ENCODE results near the gene GRHL1. TPM values are rescaled to one million over a fixed set of nuclear protein-coding genes. Genes with fewer than 3 reads are reported as not detected.

The GRHL1 gene
- total RNA-seq, 1 experiment from 2014 or later: 11.6 TPM

- H3K4me3 Mint-ChIP-seq (ENCODE audit: unreplicated experiment): no peak overlapping the region
- no TSS peak for BruUV-seq (replicated peaks)
- H3K36me3 Mint-ChIP-seq (ENCODE audit: insufficient read depth, unreplicated experiment): peaks cover 3% of the 10 kb centered on the region
- ChIA-PET POLR2A (no interaction called here), CTCF (no interaction called here)
- TF ChIP-seq CTCF (IDR thresholded peaks at IDR 0.05; ENCODE audit: insufficient read depth in 1 of 2, low read depth in 1 of 2, low read length in 1 of 2, severe bottlenecking in 1 of 2, unreplicated experiment in 1 of 2): no peak
- Histone ChIP-seq H3K27me3 (replicated peaks; ENCODE audit: control insufficient read depth, insufficient read depth, low read length) (no peaks in the 10 kb centered on the region), H3K9me3 (no peaks in the 10 kb centered on the region), H3K4me3 (ENCODE audit: low read depth, low read length) (no peak overlapping the region), H3K4me1 (peaks cover 7% of the 10 kb centered on the region; the same call in 1 of the 2 replicates), H3K36me3 (ENCODE audit: control insufficient read depth, insufficient read depth, low read length) (no peaks in the 10 kb centered on the region)
- H3K9me3 Mint-ChIP-seq (ENCODE audit: unreplicated experiment): no peaks in the 10 kb centered on the region
- no peak for DNase-seq
- H3K27me3 Mint-ChIP-seq (ENCODE audit: insufficient read depth, unreplicated experiment): no peaks in the 10 kb centered on the region
- intact Hi-C loops (cut with micrococcal nuclease; ENCODE audit: unreplicated experiment): no loop called here
- no peak overlapping the region for H3K27ac Mint-ChIP-seq (ENCODE audit: unreplicated experiment)
- peaks cover 28% of the 10 kb centered on the region for H3K4me1 Mint-ChIP-seq (ENCODE audit: low read depth, unreplicated experiment)
These were observed 18.9 kb downstream of the GRHL1 start for GRCh38 chr2:9970200-9971044.

- Histone ChIP-seq H3K4me1 (peaks cover 7% of the 10 kb centered on the region; the same call in 1 of the 2 replicates), H3K9me3 (no peaks in the 10 kb centered on the region), H3K36me3 (ENCODE audit: control insufficient read depth, insufficient read depth, low read length) (no peaks in the 10 kb centered on the region), H3K4me3 (ENCODE audit: low read depth, low read length) (no peak overlapping the region), H3K27me3 (replicated peaks; ENCODE audit: control insufficient read depth, insufficient read depth, low read length) (no peaks in the 10 kb centered on the region)
- Mint-ChIP-seq H3K9me3 (ENCODE audit: unreplicated experiment) (no peaks in the 10 kb centered on the region), H3K27ac (ENCODE audit: unreplicated experiment) (no peak overlapping the region), H3K4me3 (ENCODE audit: unreplicated experiment) (no peak overlapping the region), H3K36me3 (ENCODE audit: insufficient read depth, unreplicated experiment) (no peaks in the 10 kb centered on the region), H3K4me1 (ENCODE audit: low read depth, unreplicated experiment) (peaks cover 28% of the 10 kb centered on the region), H3K27me3 (ENCODE audit: insufficient read depth, unreplicated experiment) (no peaks in the 10 kb centered on the region)
- no TSS peak for BruUV-seq (replicated peaks)
- no peak for DNase-seq
- TF ChIP-seq CTCF (IDR thresholded peaks at IDR 0.05; ENCODE audit: insufficient read depth in 1 of 2, low read depth in 1 of 2, low read length in 1 of 2, severe bottlenecking in 1 of 2, unreplicated experiment in 1 of 2): no peak
- POLR2A ChIA-PET: no interaction called here
- intact Hi-C loops (cut with micrococcal nuclease; ENCODE audit: unreplicated experiment): no loop called here
- CTCF ChIA-PET: no interaction called here
These were observed 19.8 kb downstream of the GRHL1 start for GRCh38 chr2:9971105-9971818.

GRCh38 chr2:9971890-9972289 lies 20.4 kb downstream of the GRHL1 start:
- no TSS peak for BruUV-seq (replicated peaks)
- Mint-ChIP-seq H3K4me1 (ENCODE audit: low read depth, unreplicated experiment) (peaks cover 28% of the 10 kb centered on the region), H3K27me3 (ENCODE audit: insufficient read depth, unreplicated experiment) (no peaks in the 10 kb centered on the region), H3K9me3 (ENCODE audit: unreplicated experiment) (no peaks in the 10 kb centered on the region), H3K27ac (ENCODE audit: unreplicated experiment) (no peak overlapping the region), H3K4me3 (ENCODE audit: unreplicated experiment) (no peak overlapping the region), H3K36me3 (ENCODE audit: insufficient read depth, unreplicated experiment) (peaks cover 6% of the 10 kb centered on the region)
- no peak for DNase-seq
- ChIA-PET POLR2A (no interaction called here), CTCF (interaction anchor here (0.8 kb wide), 1 partner anchor 12 kb away, joined by 5 read pairs; no protein-coding TSS in a partner anchor)
- TF ChIP-seq CTCF (IDR thresholded peaks at IDR 0.05; ENCODE audit: insufficient read depth in 1 of 2, low read depth in 1 of 2, low read length in 1 of 2, severe bottlenecking in 1 of 2, unreplicated experiment in 1 of 2): no peak
- H3K4me3 ChIP-seq (ENCODE audit: low read depth, low read length): no peak overlapping the region
- H3K9me3 ChIP-seq: no peaks in the 10 kb centered on the region
- H3K36me3 ChIP-seq (ENCODE audit: control insufficient read depth, insufficient read depth, low read length): no peaks in the 10 kb centered on the region
- no peaks in the 10 kb centered on the region for H3K27me3 ChIP-seq (replicated peaks; ENCODE audit: control insufficient read depth, insufficient read depth, low read length)
- intact Hi-C loops (cut with micrococcal nuclease; ENCODE audit: unreplicated experiment): no loop called here
- peaks cover 7% of the 10 kb centered on the region; the same call in 1 of the 2 replicates for H3K4me1 ChIP-seq

All from Caco-2 (cell line).